HCT116 (cell line): ENCODE measurements around the gene ADORA1. TPM values are rescaled to one million over a fixed set of nuclear protein-coding genes. Genes with fewer than 3 reads are reported as not detected.

Experiments
- ATAC-seq: fragments of 200-7000 bp; cut with Tn5 transposase; 2 replicates; pipeline ENCODE4 v1.9.1; 2020; ENCODE audit warnings: mild to moderate bottlenecking, moderate library complexity
- BruUV-seq: library from RNA; stranded (reverse); fragments of 400-500 nt; replicated peaks from 2 replicates; lab custom pipeline; 2021; lab: Mats Ljungman, UMichigan
- CTCF ChIA-PET: fragments of 300-600 bp; sonication (Branson Sonifier 250); formaldehyde crosslinking; loops from one replicate; lab custom pipeline; 2021; ENCODE audit warnings: antibody characterized with exemption; lab: Charles Lee
- POLR2A ChIA-PET: fragments of 300-600, 350-600 bp; sonication (Branson Sonifier 250); formaldehyde crosslinking; loops from one replicate; lab custom pipeline; 2021; ENCODE audit warnings: antibody characterized with exemption; lab: Charles Lee
- RAD21 ChIA-PET, 2 experiments: fragments of 300-600 bp; sonication (Branson Sonifier 250); formaldehyde crosslinking; loops; one replicate each; lab custom pipeline; 2023; ENCODE audit warnings: low total read pairs in 2 of 2; ENCODE audit not compliant: uncharacterized antibody in 2 of 2, unreplicated experiment in 2 of 2, low non-redundant PET in 1 of 2; lab: Charles Lee
- DNase-seq: peaks from one replicate; pipeline ENCODE4 v3.0.0-alpha.2; 2010; ENCODE audit warnings: low read depth, low spot score
- H2AFZ ChIP-seq: fragments of 200-600 bp; shearing (Covaris generic), sonication (generic); 2 replicates; pipeline ENCODE4 v1.6.1; 2017; ENCODE audit warnings: low read depth, mixed run types, mixed read lengths, antibody characterized with exemption, low read length; ENCODE audit not compliant: poor library complexity, severe bottlenecking
- H3K27ac ChIP-seq: 2 replicates; pipeline ENCODE4 v1.5.1; 2012; ENCODE audit warnings: low read depth, low read length
- H3K27me3 ChIP-seq: fragments of 200-600 bp; sonication (generic); 2 replicates; pipeline ENCODE4 v1.6.1; 2016; ENCODE audit warnings: mixed run types, low read length, mixed read lengths; ENCODE audit not compliant: insufficient read depth
- H3K36me3 ChIP-seq, 2 experiments: fragments of 200-500 bp in 1 of 2; fragments of 200-600 bp in 1 of 2; sonication (Bioruptor generic) in 1 of 2; sonication (generic) in 1 of 2; 2 replicates each; pipeline versions ENCODE4 v1.5.1 to v1.6.1; 2014 to 2016; ENCODE audit warnings: low read length in 2 of 2, inconsistent platforms in 1 of 2, mixed read lengths in 1 of 2, mixed run types in 1 of 2; ENCODE audit not compliant: insufficient read depth in 2 of 2, control insufficient read depth in 1 of 2
- H3K4me1 ChIP-seq, 2 experiments: fragments of 200-600 bp in 1 of 2; sonication (generic) in 1 of 2; 2 replicates each; pipeline versions ENCODE4 v1.5.1 to v1.6.1; 2012 to 2017; ENCODE audit warnings: low read length in 2 of 2, inconsistent platforms in 1 of 2, mild to moderate bottlenecking in 1 of 2, mixed read lengths in 1 of 2, mixed run types in 1 of 2, moderate library complexity in 1 of 2; ENCODE audit not compliant: insufficient read depth in 2 of 2, control insufficient read depth in 1 of 2
- H3K4me2 ChIP-seq: fragments of 200-600 bp; sonication (generic); 2 replicates; pipeline ENCODE4 v1.6.1; 2017; ENCODE audit warnings: mixed run types, low read length, mixed read lengths
- H3K4me3 ChIP-seq, 2 experiments: fragments of 200-600 bp in 1 of 2; sonication (generic) in 1 of 2; replicated peaks in 1 of 2; 2 replicates each; pipeline ENCODE4 v1.5.1; 2011 to 2016; ENCODE audit warnings: low read length in 2 of 2, control low read depth in 1 of 2, low read depth in 1 of 2, mild to moderate bottlenecking in 1 of 2, mixed read lengths in 1 of 2, mixed run types in 1 of 2
- H3K79me2 ChIP-seq: fragments of 200-600 bp; sonication (generic); 2 replicates; pipeline ENCODE4 v1.6.1; 2017; ENCODE audit warnings: mild to moderate bottlenecking, mixed run types, low read length, moderate library complexity, mixed read lengths; ENCODE audit not compliant: insufficient read depth
- H3K9ac ChIP-seq: fragments of 200-600 bp; sonication (generic); 2 replicates; pipeline ENCODE4 v1.6.1; 2016; ENCODE audit warnings: low read length, mixed read lengths
- H3K9me2 ChIP-seq: fragments of 200-600 bp; sonication (generic), shearing (Covaris generic); 2 replicates; pipeline ENCODE4 v1.6.1; 2017; ENCODE audit warnings: mixed run types, mild to moderate bottlenecking, moderate library complexity; ENCODE audit not compliant: insufficient read depth
- H3K9me3 ChIP-seq, 2 experiments: fragments of 200-500 bp in 1 of 2; fragments of 200-600 bp in 1 of 2; sonication (Bioruptor generic) in 1 of 2; sonication (generic) in 1 of 2; 2 replicates each; pipeline ENCODE4 v1.6.1; 2014 to 2017; ENCODE audit warnings: low read length in 2 of 2, mixed read lengths in 2 of 2, inconsistent platforms in 1 of 2, low read depth in 1 of 2, mild to moderate bottlenecking in 1 of 2, mixed run types in 1 of 2, moderate library complexity in 1 of 2; ENCODE audit not compliant: control insufficient read depth in 1 of 2, insufficient read depth in 1 of 2
- H4K20me1 ChIP-seq: fragments of 200-600 bp; sonication (generic), shearing (Covaris generic); 2 replicates; pipeline ENCODE4 v1.6.1; 2017; ENCODE audit warnings: mixed run types, mild to moderate bottlenecking, moderate library complexity; ENCODE audit not compliant: insufficient read depth
- ATF3 ChIP-seq: IDR thresholded peaks from 2 replicates; pipeline ENCODE4 v1.6.1; 2012
- CBX3 ChIP-seq: IDR thresholded peaks from 2 replicates; pipeline ENCODE4 v1.6.1; 2012; ENCODE audit warnings: low read depth
- CEBPB ChIP-seq: IDR thresholded peaks from 2 replicates; pipeline ENCODE4 v1.6.1; 2012; ENCODE audit warnings: low read depth
- ELF1 ChIP-seq: IDR thresholded peaks from 2 replicates; pipeline ENCODE4 v1.6.1; 2012; ENCODE audit warnings: low read depth, borderline replicate concordance
- EZH2 ChIP-seq: fragments of 200-600 bp; sonication (generic); IDR thresholded peaks from 2 replicates; pipeline ENCODE4 v1.6.1; 2017; ENCODE audit warnings: antibody characterized with exemption, mixed run types
- EZH2phosphoT487 ChIP-seq: fragments of 200-600 bp; IDR thresholded peaks from 2 replicates; pipeline ENCODE4 v1.6.1; 2018; ENCODE audit warnings: antibody characterized with exemption, borderline replicate concordance
- FOSL1 ChIP-seq: IDR thresholded peaks from 2 replicates; pipeline ENCODE4 v1.6.1; 2012; ENCODE audit warnings: low read depth
- JUND ChIP-seq: IDR thresholded peaks from 2 replicates; pipeline ENCODE4 v1.6.1; 2012
- POLR2A ChIP-seq: IDR thresholded peaks from 2 replicates; pipeline ENCODE4 v1.7.0; 2011; ENCODE audit warnings: borderline replicate concordance; ENCODE audit not compliant: insufficient read depth, insufficient read length; ENCODE audit errors: extremely low read depth
- SIN3A ChIP-seq: IDR thresholded peaks from 2 replicates; pipeline ENCODE4 v1.6.1; 2012; ENCODE audit warnings: low read depth
- SRF ChIP-seq: IDR thresholded peaks from 2 replicates; pipeline ENCODE4 v1.6.1; 2012; ENCODE audit warnings: low read depth
- ZBTB33 ChIP-seq: IDR thresholded peaks from 2 replicates; pipeline ENCODE4 v1.6.1; 2011; ENCODE audit warnings: mild to moderate bottlenecking, low read length, moderate library complexity; ENCODE audit not compliant: insufficient replicate concordance; ENCODE audit errors: extremely low read depth
- ZFX ChIP-seq: fragments of 450-650 bp; IDR thresholded peaks from 2 replicates; pipeline ENCODE4 v1.6.1; 2017
- ZNF274 ChIP-seq: fragments of 200-500 bp; sonication (Bioruptor generic); IDR thresholded peaks from 2 replicates; pipeline ENCODE4 v1.6.1; 2014; ENCODE audit warnings: mild to moderate bottlenecking, low read depth, low read length, inconsistent platforms
- intact Hi-C: fragments of 100-400 bp; cut with micrococcal nuclease; formaldehyde crosslinking; loops from 2 replicates; pipeline ENCODE4 v1.10.0; 2022
- total RNA-seq: library from RNA; stranded (reverse); gene quantifications from one replicate; pipeline ENCODE4 v1.2.1, GENCODE V29; 2021; ENCODE audit not compliant: unreplicated experiment
- TF ChIP-seq, protein P1 (sequence below), 3 experiments: fragments of 200-600 bp in 1 of 3; sonication (generic) in 1 of 3; IDR thresholded peaks in 2 of 3; conservative IDR thresholded peaks in 1 of 3; 2 replicates each; pipeline ENCODE4 v1.5.1; 2012 to 2017; ENCODE audit warnings: low read depth in 2 of 3, low read length in 2 of 3, antibody characterized with exemption in 1 of 3, borderline replicate concordance in 1 of 3, control low read depth in 1 of 3, mild to moderate bottlenecking in 1 of 3, mixed read lengths in 1 of 3, mixed run types in 1 of 3, moderate library complexity in 1 of 3; ENCODE audit not compliant: insufficient read depth in 1 of 3

The ADORA1 gene
- total RNA-seq, 1 experiment from 2014 or later = 2.8 TPM

- H4K20me1 ChIP-seq = no peaks in the 10 kb centered on the region
- ChIA-PET RAD21 (no interaction called here), POLR2A (no interaction called here), CTCF (interaction anchor here (1.7 kb wide), 1 partner anchor 14 kb away, joined by 6 read pairs; no protein-coding TSS in a partner anchor)
- H3K4me3 ChIP-seq = no peak overlapping the region
- no peaks in the 10 kb centered on the region for H3K36me3 ChIP-seq
- H3K9me2 ChIP-seq = no peaks in the 10 kb centered on the region
- no peak overlapping the region for H2AFZ ChIP-seq
- no peak overlapping the region for H3K9ac ChIP-seq
- H3K4me2 ChIP-seq = no peak overlapping the region
- H3K27ac ChIP-seq = no peak overlapping the region
- no peaks in the 10 kb centered on the region for H3K9me3 ChIP-seq
- DNase-seq (no peak), ATAC-seq (no peak)
- no peaks in the 10 kb centered on the region; a peak in 1 of 4 replicates for H3K4me1 ChIP-seq
- BruUV-seq = no TSS peak
- TF ChIP-seq CEBPB (no peak), ZBTB33 (no peak), EZH2phosphoT487 (no peak), SRF (no peak), EZH2 (no peak), SIN3A (no peak), FOSL1 (no peak), JUND (no peak), ZFX (no peak), CBX3 (no peak), ATF3 (no peak), POLR2A (no peak), ELF1 (no peak), ZNF274 (no peak)
- TF ChIP-seq, protein P1, sequence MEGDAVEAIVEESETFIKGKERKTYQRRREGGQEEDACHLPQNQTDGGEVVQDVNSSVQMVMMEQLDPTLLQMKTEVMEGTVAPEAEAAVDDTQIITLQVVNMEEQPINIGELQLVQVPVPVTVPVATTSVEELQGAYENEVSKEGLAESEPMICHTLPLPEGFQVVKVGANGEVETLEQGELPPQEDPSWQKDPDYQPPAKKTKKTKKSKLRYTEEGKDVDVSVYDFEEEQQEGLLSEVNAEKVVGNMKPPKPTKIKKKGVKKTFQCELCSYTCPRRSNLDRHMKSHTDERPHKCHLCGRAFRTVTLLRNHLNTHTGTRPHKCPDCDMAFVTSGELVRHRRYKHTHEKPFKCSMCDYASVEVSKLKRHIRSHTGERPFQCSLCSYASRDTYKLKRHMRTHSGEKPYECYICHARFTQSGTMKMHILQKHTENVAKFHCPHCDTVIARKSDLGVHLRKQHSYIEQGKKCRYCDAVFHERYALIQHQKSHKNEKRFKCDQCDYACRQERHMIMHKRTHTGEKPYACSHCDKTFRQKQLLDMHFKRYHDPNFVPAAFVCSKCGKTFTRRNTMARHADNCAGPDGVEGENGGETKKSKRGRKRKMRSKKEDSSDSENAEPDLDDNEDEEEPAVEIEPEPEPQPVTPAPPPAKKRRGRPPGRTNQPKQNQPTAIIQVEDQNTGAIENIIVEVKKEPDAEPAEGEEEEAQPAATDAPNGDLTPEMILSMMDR (IDR thresholded peaks at IDR 0.05 in 2 of 3, conservative IDR thresholded peaks at IDR 0.05 in 1 of 3; ENCODE audit: borderline replicate concordance in 1 of 3, insufficient read depth in 1 of 3, low read depth in 2 of 3, low read length in 2 of 3) = no peak
- intact Hi-C loops = no loop called here
- H3K79me2 ChIP-seq = no peaks in the 10 kb centered on the region
- peaks cover 17% of the 10 kb centered on the region for H3K27me3 ChIP-seq
These were observed 24.3 kb upstream of the ADORA1 start for GRCh38 chr1:203103216-203103615.
